Transverse colon (tissue), 4 donors: ENCODE measurements around the gene TLE5. TPM values are rescaled to one million over a fixed set of nuclear protein-coding genes. Genes with fewer than 3 reads are reported as not detected.
"Not testable (repeated sequence)": the region's sequence is repeated elsewhere in the genome, so short reads cannot be mapped to it uniquely, and the experiment has no call there.

Experiments used
- DNase-seq: peaks from one replicate; pipeline ENCODE4 v3.0.0-alpha.2; 2019
- H3K27ac ChIP-seq, 4 donors: fragments of 200-600 bp; sonication (generic); 2 replicates each; pipeline ENCODE4 v1.5.1; 2016 to 2018; ENCODE audit warnings: inconsistent platforms in 4 of 4
- H3K27me3 ChIP-seq: fragments of 200-600 bp; sonication (generic); 2 replicates; pipeline ENCODE4 v1.5.1; 2017; ENCODE audit warnings: inconsistent platforms
- H3K36me3 ChIP-seq, 4 donors: fragments of 200-600 bp; sonication (generic); 2 replicates each; pipeline ENCODE4 v1.5.1; 2017 to 2019; ENCODE audit warnings: inconsistent platforms in 4 of 4
- H3K4me1 ChIP-seq, 4 donors: fragments of 200-600 bp; sonication (generic); 2 replicates each; pipeline ENCODE4 v1.5.1; 2017 to 2020; ENCODE audit warnings: inconsistent platforms in 4 of 4
- H3K4me3 ChIP-seq, 4 donors: fragments of 200-600 bp; sonication (generic); 1 replicate in 1 of 4; 2 replicates in 3 of 4; pipeline versions ENCODE4 v1.5.1 to v1.6.1; 2017 to 2019; ENCODE audit warnings: inconsistent platforms in 4 of 4
- H3K9me3 ChIP-seq, 2 donors: fragments of 200-600 bp; sonication (generic); 2 replicates each; pipeline ENCODE4 v1.5.1; 2017 to 2019; ENCODE audit warnings: inconsistent platforms in 2 of 2
- EP300 ChIP-seq: sonication (generic); formaldehyde crosslinking; IDR thresholded peaks from one replicate; pipeline ENCODE4 v1.6.1; 2017; ENCODE audit warnings: antibody characterized with exemption, low read depth
- POLR2A ChIP-seq: fragments of 450-650 bp; IDR thresholded peaks from one replicate; pipeline ENCODE4 v1.6.1; 2016; ENCODE audit warnings: antibody characterized with exemption, mild to moderate bottlenecking, moderate library complexity
- POLR2AphosphoS5 ChIP-seq, 3 donors: sonication (generic); formaldehyde crosslinking; IDR thresholded peaks; one replicate each; pipeline ENCODE4 v1.6.1; 2016; ENCODE audit warnings: antibody characterized with exemption in 3 of 3
- WGBS, 2 donors: methylation state at CpG; one replicate each; pipeline ENCODE4 v1.1.5; 2018; ENCODE audit warnings: low coverage in 1 of 2; 5-methylcytosine and 5-hydroxymethylcytosine counted together
- in situ Hi-C, 4 donors: fragments of 200-750 bp; cut with MboI; loops; one replicate each; pipeline versions ENCODE4 v1.15.0 to v1.15.1; 2017; ENCODE audit warnings: low sequenced_read_pairs in 3 of 4, low pct_ligation_motif_present in 1 of 4, low pct_unique_long_range_greater_than_20kb in 1 of 4
- intact Hi-C: fragments of 100-400 bp; cut with DNase I; formaldehyde crosslinking; loops from one replicate; pipeline ENCODE4 v1.15.1; 2023; ENCODE audit warnings: low total_unique reads
- total RNA-seq, 4 donors: library from RNA; depleted of rRNA; stranded (reverse); fragments of >200 nt; gene quantifications; one replicate each; pipeline ENCODE4 v1.1.0, GENCODE V29; 2016
- TF ChIP-seq, protein P1 (sequence below), 5 experiments: fragments of 200-600 bp in 3 of 5; fragments of 450-650 bp in 2 of 5; sonication (generic) in 3 of 5; IDR thresholded peaks; 1 replicate in 2 of 5; 2 replicates in 3 of 5; pipeline ENCODE4 v1.5.1; 2016 to 2017; ENCODE audit warnings: antibody characterized with exemption in 5 of 5, inconsistent platforms in 3 of 5, mild to moderate bottlenecking in 2 of 5, moderate library complexity in 1 of 5

Gene TLE5
- total RNA-seq, 4 donors from 2014 or later = 307 to 561 (median 400) TPM

DNA sequence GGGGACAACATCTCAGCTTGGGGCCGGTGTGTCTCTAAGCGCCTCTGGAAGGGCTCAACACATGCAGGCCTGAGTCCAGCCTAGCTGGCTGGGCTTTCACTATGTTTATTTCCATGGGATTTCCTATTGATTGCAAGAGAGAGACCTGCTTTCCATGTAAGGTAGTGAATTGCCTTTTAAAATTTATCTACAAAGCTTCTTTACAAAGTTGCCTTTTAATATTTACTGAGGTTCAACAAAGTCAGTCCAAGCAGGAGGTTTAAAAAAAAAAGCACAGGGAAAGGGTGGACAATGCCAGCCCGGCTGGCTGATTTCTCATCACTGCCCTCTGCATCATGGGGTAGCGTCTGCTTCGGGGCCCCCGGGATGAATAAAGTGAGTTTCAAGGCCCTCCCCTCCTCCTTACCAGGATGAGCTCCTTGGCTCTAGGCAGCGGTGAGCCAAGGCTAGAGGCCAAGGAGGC lies 49.0 kb downstream of the TLE5 start:
- in situ Hi-C loops (no loop called here), intact Hi-C loops (no loop called here)
- H3K9me3 ChIP-seq = no peaks in the 10 kb centered on the region
- 61 to 68% methylated on average over 6 to 7 of the region's 7 CpGs for WGBS, 2 donors
- no peak for DNase-seq
- no peak overlapping the region for H3K27ac ChIP-seq
- TF ChIP-seq, protein P1, sequence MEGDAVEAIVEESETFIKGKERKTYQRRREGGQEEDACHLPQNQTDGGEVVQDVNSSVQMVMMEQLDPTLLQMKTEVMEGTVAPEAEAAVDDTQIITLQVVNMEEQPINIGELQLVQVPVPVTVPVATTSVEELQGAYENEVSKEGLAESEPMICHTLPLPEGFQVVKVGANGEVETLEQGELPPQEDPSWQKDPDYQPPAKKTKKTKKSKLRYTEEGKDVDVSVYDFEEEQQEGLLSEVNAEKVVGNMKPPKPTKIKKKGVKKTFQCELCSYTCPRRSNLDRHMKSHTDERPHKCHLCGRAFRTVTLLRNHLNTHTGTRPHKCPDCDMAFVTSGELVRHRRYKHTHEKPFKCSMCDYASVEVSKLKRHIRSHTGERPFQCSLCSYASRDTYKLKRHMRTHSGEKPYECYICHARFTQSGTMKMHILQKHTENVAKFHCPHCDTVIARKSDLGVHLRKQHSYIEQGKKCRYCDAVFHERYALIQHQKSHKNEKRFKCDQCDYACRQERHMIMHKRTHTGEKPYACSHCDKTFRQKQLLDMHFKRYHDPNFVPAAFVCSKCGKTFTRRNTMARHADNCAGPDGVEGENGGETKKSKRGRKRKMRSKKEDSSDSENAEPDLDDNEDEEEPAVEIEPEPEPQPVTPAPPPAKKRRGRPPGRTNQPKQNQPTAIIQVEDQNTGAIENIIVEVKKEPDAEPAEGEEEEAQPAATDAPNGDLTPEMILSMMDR (IDR thresholded peaks at IDR 0.05) = no peak
- no peak for TF ChIP-seq POLR2A
- no peaks in the 10 kb centered on the region for H3K27me3 ChIP-seq
- no peak overlapping the region for H3K4me3 ChIP-seq
- no peaks in the 10 kb centered on the region for H3K4me1 ChIP-seq
- no peaks in the 10 kb centered on the region for H3K36me3 ChIP-seq

DNA sequence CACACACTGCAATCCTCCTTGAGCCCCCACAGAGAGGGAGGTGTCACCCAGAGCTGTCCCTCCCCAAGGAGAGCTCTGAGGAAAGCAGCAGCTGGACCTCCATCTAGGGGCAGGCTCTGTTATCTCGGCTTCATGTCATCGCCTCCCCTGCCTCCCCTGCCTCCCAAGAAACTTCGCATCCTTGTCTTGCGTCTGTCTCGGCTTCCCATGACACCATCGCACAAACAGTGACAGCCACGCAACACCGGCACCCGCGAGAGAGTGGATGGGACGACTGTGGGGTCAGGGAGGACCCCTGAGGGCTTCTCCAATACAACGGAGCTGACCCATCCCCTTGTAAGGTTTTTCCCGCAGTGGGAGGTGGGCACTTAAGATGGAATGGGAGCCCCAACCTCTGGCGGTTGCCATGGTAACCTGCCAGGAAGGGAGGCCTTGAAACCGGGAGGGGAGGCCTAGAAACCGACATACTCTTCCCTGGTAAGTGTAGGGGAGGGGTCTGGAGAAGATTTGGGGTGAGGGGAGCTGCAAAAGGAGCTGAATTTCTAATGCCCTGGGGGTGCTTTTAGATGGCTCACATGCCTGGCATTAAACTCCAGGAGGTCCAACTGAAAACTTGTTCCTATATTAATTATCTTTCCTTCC lies 49.6 kb downstream of the TLE5 start:
- no peaks in the 10 kb centered on the region for H3K36me3 ChIP-seq

DNA sequence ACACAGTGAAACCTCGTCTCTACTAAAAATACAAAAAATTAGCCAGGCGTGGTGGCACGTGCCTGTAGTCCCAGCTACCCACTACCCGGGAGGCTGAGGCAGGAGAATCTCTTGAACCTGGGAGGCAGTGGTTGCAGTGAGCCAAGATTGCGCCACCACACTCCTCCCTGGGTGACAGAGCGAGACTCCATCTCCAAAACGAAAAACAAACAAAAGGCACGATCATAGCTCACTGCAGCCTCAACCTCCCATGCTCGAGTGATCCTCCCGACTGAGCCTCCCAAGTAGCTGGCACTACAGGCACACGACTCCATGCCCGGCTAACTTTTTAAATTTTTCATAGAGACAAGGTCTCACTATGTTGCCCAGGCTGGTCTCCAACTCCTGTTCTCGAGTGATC lies 50.2 kb downstream of the TLE5 start:
- H3K36me3 ChIP-seq, intact Hi-C loops, H3K27ac ChIP-seq: not testable (repeated sequence)

More for the DNA sequence above, 49.6 kb downstream of the TLE5 start:
- TF ChIP-seq, protein P1 (IDR thresholded peaks at IDR 0.05) = no peak
- TF ChIP-seq EP300 (no peak), POLR2A (no peak), POLR2AphosphoS5 (IDR thresholded peaks at IDR 0.05) (no peak)
- intact Hi-C loops (no loop called here), in situ Hi-C loops (no loop called here)
- Histone ChIP-seq H3K27ac (no peak overlapping the region), H3K27me3 (no peaks in the 10 kb centered on the region), H3K4me1 (no peaks in the 10 kb centered on the region), H3K4me3 (no peak overlapping the region), H3K9me3 (no peaks in the 10 kb centered on the region)
- no peak for DNase-seq
- 83% methylated on average over 16 of the region's 16 CpGs; no CpG with 5 or more reads in 1 of the 2 donors for WGBS, 2 donors

DNA sequence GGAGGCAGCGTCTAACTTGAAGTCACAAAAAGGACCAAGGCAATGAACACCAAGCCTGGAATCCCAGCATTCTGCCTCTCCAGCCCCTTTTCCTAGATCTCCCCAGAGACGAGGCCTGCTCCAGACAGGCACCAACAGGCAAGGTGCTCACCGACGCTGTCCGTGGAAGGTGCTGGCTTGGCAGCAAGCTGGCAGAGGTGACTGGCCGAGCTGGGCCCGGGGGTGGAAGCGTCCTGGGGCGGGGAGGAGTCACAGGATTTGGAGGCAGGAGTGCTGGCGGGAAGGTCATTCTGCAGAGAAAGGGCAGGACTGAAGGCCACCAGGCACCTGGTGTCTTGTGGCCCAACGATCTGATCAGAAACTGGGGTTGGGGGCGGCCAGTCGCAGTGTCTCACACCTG lies 51.4 kb downstream of the TLE5 start:
- Histone ChIP-seq H3K36me3 (peaks cover 0 to 3% (median 0%) of the 10 kb centered on the region in 4 donors), H3K27me3 (no peaks in the 10 kb centered on the region), H3K4me3 (no peak overlapping the region), H3K27ac (no peak overlapping the region), H3K4me1 (no peaks in the 10 kb centered on the region), H3K9me3 (no peaks in the 10 kb centered on the region)
- 91 to 92% methylated on average over 4 to 13 of the region's 13 CpGs for WGBS, 2 donors
- in situ Hi-C loops (no loop called here), intact Hi-C loops (no loop called here)
- TF ChIP-seq, protein P1 (IDR thresholded peaks at IDR 0.05) = no peak
- TF ChIP-seq EP300 (no peak), POLR2AphosphoS5 (IDR thresholded peaks at IDR 0.05) (no peak), POLR2A (no peak)
- DNase-seq = no peak

More for the DNA sequence above, 50.2 kb downstream of the TLE5 start:
- H3K27me3 ChIP-seq, DNase-seq, H3K9me3 ChIP-seq, in situ Hi-C loops, H3K4me3 ChIP-seq, H3K4me1 ChIP-seq: not testable (repeated sequence)
- WGBS, 2 donors = 88 to 92% methylated on average over 7 to 13 of the region's 13 CpGs

DNA sequence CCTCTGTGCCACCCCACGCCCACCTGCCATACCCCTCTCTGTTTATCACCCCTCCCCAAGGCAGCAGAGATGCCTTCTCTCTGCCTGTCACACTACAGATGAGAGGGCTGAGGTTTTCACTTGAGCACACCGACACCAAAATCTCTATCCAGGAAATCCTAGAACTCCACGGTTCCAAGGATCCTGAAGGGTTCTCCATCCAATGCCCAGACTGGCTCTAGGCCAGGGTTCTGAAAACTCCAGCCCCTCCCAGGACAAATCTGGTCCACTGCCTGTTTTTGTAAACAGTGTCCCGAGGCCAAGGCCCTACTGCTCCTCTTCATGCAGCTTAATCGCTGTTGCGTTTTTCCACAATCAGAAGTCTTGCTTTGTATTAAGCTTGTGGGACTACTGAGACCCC lies 53.3 kb downstream of the TLE5 start:
- H3K9me3 ChIP-seq = no peaks in the 10 kb centered on the region
- no peak for DNase-seq
- intact Hi-C loops = no loop called here
- WGBS, 2 donors = 74 to 93% methylated on average over 3 to 6 of the region's 6 CpGs
- H3K4me1 ChIP-seq = no peaks in the 10 kb centered on the region
- H3K36me3 ChIP-seq = peaks cover 0 to 3% (median 0%) of the 10 kb centered on the region in 4 donors
- no peaks in the 10 kb centered on the region for H3K27me3 ChIP-seq
- H3K4me3 ChIP-seq = no peak overlapping the region
- in situ Hi-C loops = no loop called here
- no peak overlapping the region for H3K27ac ChIP-seq
- TF ChIP-seq EP300 (no peak), POLR2AphosphoS5 (IDR thresholded peaks at IDR 0.05) (no peak), POLR2A (no peak)
- TF ChIP-seq, protein P1 (IDR thresholded peaks at IDR 0.05) = no peak
